GM21515 (cell line): ENCODE results near the gene PDE6D.
"Not testable (repeated sequence)": the region's sequence is repeated elsewhere in the genome, so short reads cannot be mapped to it uniquely, and the experiment has no call there.

Experiments used
- ATAC-seq: cut with Tn5 transposase; IDR thresholded peaks from one replicate; pipeline ENCODE4 v1.9.1; 2021; ENCODE audit not compliant: unreplicated experiment

PDE6D gene

GRCh38 chr2:231780123-231780908 is 766 bp downstream of the PDE6D start:
- ATAC-seq: no peak

DNA sequence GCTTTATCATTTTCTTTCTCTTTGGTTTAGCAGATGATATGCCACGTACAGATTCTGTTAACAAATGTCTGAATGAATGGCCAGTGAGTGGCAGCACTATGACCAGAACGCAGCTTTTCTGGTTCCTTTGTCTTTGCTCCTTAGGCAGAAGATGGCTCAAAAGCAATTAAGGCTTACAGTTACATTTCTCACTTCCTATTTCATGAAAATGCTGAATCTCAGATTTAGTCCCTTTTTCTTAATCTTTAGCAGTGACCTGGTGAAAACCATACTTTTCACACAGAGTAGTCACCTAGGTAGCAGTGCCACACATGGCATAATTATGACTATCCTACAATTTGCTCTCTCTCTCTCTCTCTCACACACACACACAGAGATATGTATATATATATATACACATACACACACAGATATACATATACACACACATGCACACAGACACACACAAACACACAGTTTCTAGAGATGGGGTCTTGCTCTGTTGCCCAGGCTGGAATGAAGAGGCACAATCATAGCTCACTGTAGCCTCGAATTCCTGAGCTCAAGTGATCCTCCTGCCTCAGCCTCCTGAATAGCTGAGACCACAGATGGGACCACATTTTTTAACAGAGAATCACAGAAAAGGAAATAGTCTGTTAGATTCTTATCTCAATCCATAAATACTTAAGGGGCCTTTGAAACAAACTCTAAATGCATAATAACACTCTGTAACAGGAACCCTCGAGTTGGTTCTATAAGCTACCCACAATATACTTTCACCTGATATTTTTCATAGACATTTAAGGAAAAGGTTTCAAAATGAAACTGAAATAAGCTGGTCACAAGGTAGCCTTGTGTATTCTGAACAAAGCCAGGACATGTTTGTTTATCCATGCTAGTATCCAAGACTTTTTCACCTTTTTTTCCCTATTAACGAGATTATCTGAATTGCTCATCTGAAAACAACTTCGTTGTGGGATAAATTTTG is 11.6 kb downstream of the PDE6D start:
- no peak for ATAC-seq

GRCh38 chr2:231765496-231765929 is 15.6 kb downstream of the PDE6D start:
- peak; percentile 56 for ATAC-seq

DNA sequence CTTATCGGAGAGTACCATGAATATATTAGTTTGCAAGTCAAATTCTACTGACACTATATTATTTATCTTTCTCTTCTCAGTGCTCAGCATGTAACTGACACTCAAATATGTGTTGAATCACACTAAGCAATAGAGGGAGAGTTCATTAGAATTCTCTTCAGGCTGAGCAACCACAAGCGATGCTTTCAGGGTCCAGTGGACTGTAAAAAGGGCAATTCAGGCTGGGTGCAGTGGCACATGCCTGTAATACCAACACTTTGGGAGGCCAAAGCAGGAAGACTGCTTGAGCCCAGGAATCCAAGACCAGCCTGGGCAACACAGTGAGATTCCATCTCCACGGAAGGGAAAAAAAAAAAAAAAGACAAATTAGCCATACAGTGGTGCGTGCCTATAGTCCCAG is 16.3 kb downstream of the PDE6D start:
- no peak for ATAC-seq

- ATAC-seq: no peak
These were observed 17.0 kb downstream of the PDE6D start for GRCh38 chr2:231764124-231764523.

DNA sequence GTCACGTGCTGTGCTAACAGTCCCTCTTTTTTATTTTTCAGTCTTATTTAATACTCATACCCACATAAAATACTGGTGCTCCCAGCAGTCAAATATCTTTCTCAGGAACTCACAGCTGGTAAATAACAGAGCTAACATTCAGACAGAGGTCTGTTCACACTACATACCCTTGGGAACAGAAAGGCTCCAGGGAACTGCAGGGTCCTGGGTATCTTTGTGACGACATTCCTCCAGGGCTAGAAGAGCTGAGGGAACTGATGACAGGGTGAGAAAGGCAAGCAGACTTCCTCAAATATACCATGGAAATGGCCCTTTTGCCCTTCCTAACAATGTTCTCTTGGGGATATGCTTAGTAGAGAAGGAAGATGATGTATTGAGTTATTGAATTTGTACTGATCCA is 19.3 kb downstream of the PDE6D start:
- ATAC-seq: no peak

GRCh38 chr2:231752061-231752460 is 29.0 kb downstream of the PDE6D start:
- ATAC-seq: no peak

GRCh38 chr2:231751042-231751815 is 29.9 kb downstream of the PDE6D start:
- ATAC-seq: no peak

DNA sequence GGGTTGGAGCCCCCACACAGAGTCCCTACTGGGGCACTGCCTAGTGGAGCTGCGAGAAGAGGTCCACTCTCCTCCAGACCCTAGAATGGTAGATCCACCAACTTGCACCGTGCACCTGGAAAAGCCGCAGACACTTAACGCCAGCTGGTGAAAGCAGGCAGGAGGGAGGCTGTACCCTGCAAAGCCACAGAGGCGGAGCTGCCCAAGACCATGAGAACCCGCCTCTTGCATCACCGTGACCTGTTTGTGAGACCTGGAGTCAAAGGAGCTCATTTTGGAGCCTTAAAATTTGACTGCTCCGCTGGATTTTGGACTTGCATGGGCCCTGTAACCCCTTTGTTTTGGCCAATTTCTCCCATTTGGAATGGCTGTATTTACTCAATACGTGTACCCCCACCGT is 32.1 kb downstream of the PDE6D start:
- ATAC-seq: not testable (repeated sequence)

GRCh38 chr2:231748153-231748896 is 32.8 kb downstream of the PDE6D start:
- ATAC-seq: not testable (repeated sequence)

- no peak for ATAC-seq
These were observed 35.6 kb downstream of the PDE6D start for GRCh38 chr2:231745303-231746038.

GRCh38 chr2:231743376-231744116 is 37.5 kb downstream of the PDE6D start:
- no peak for ATAC-seq

GRCh38 chr2:231737761-231738160 is 43.3 kb downstream of the PDE6D start:
- no peak for ATAC-seq

- no peak for ATAC-seq
These were observed 48.5 kb downstream of the PDE6D start for GRCh38 chr2:231732604-231733003.

- no peak for ATAC-seq
These were observed 53.5 kb downstream of the PDE6D start for GRCh38 chr2:231727621-231728020.

DNA sequence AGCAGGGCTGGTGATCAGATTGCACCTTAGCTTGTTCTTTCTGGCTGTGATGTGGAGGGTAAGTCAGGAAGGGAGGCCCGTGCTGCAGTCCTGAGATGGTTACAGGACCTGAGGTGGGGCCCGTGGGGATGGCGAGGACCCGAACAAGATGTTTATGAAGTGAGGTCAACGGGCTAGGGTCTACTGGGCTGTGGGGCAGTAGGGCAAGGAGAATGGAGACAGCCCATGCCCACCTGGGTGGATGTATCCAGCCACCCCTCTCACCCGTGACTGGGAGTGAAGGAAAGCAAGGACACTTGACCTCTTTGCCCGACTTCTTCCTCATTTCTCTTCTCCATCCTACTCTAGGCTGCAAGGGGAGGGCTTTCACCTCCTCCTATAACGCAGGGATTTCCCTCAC is 54.8 kb downstream of the PDE6D start:
- ATAC-seq: no peak

DNA sequence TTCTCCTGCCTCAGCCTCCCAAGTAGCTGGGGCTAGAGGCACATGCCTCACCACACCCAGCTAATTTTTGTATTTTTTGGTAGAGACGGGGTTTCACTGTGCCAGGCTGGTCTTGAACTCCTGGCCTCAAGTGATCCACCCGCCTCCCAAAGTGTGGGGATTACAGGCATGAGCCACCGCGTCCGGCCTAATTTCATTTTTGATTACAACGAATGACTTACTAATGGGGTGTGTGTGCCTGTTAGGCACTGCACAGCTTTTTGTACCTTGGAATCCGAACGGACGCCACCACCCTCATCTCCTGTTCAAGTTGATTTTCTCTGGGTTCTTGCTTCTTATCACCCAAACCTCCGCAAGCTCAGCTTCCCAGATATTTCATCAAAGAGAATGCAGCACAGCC is 55.6 kb downstream of the PDE6D start:
- ATAC-seq: no peak

DNA sequence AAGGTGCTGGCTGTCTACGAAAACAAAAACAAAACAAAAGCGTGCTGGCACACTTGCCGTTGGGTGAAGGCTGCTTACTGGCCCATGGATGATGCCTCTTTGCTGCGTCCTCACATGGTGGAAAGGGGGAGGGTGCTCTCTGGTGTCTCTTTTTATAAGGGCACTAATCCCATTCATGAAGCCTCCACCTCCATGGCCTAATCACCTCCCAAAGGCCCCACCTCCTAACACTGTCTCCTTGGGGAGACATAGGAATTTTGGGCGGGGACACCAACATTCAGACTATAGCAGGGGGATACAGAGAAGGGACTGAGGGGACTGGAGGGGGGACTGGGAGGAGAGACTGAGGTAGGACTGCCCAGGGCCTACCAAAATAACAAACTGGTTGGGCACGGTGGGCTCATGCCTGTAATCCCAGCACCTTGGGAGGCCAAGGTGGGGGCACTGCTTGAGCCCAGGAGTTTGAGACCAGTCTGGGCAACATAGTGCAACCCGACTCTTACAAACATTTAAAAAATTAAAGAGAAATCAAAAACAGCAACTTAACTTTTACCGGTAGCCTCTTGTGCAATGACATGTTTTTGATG is 58.3 kb downstream of the PDE6D start:
- ATAC-seq: no peak
